ENCODE data around the gene ZFYVE16.
A peak's percentile ranks its signal among the peaks of the same experiment; 100 is the strongest.

DNA sequence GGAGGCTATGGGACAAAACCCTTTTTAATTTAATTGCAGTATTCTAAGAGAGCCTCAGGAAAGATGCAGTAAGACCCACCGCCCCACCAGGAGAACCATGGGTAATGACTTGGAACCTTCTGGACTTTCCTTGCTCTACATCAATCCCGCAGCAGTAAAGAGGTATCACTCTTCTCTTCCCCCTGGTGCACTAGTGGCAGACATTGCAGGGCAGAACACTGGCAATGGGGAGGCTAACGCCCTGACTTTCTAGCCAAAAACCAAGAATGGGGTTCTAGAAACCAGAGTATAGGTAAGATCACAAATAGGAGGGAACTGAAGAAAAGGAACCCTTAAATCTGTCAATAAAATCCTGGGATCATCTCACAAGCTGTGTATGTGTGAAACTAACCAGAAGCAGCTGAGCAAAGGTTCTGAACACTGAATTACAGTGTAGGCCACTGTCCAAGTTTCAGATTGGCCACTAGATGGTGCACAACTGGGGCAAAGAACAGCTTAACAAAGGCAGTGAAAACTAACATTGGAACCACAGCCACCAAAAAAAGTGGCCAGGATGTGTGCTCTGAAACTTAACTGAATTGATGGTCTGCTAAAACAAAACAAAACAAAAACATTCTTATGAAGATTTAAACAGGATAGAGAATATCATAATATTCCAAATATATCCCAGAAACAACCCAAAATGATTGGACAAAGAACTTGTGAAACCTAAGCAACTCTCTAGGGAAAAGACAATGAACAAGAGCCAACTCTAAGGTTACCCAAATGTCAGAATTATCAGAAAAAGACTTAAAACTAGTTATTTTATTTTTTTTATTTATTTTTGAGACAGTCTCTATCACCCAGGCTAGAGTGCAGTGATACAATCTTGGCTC is 73.4 kb downstream of the ZFYVE16 start:
- TF ChIP-seq POLR2A (IDR thresholded peaks at IDR 0.05): no peak
- TF ChIP-seq, protein P1, sequence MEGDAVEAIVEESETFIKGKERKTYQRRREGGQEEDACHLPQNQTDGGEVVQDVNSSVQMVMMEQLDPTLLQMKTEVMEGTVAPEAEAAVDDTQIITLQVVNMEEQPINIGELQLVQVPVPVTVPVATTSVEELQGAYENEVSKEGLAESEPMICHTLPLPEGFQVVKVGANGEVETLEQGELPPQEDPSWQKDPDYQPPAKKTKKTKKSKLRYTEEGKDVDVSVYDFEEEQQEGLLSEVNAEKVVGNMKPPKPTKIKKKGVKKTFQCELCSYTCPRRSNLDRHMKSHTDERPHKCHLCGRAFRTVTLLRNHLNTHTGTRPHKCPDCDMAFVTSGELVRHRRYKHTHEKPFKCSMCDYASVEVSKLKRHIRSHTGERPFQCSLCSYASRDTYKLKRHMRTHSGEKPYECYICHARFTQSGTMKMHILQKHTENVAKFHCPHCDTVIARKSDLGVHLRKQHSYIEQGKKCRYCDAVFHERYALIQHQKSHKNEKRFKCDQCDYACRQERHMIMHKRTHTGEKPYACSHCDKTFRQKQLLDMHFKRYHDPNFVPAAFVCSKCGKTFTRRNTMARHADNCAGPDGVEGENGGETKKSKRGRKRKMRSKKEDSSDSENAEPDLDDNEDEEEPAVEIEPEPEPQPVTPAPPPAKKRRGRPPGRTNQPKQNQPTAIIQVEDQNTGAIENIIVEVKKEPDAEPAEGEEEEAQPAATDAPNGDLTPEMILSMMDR (IDR thresholded peaks at IDR 0.05): peak in 5 of 6 experiments; percentile 22 to 83 (median 74)

Measured in Peyer's patch (tissue), 4 donors.